Choroid plexus epithelial cell (primary cell): ENCODE measurements around the gene PCGF3.
"Not testable (repeated sequence)": the region's sequence is repeated elsewhere in the genome, so short reads cannot be mapped to it uniquely, and the experiment has no call there.

Experiments used
- DNase-seq: peaks from one replicate; pipeline ENCODE4 v3.0.0-alpha.2; 2010; ENCODE audit warnings: low read depth
- H3K4me3 ChIP-seq: 2 replicates; pipeline ENCODE4 v1.5.1; 2011; ENCODE audit warnings: low read depth, mild to moderate bottlenecking, control low read depth, low read length, moderate library complexity
- TF ChIP-seq, protein P1 (sequence below): conservative IDR thresholded peaks from 2 replicates; pipeline ENCODE4 v1.5.1; 2011; ENCODE audit warnings: low read depth, mild to moderate bottlenecking, control low read depth, inconsistent platforms, low read length, moderate library complexity

Gene PCGF3

DNA sequence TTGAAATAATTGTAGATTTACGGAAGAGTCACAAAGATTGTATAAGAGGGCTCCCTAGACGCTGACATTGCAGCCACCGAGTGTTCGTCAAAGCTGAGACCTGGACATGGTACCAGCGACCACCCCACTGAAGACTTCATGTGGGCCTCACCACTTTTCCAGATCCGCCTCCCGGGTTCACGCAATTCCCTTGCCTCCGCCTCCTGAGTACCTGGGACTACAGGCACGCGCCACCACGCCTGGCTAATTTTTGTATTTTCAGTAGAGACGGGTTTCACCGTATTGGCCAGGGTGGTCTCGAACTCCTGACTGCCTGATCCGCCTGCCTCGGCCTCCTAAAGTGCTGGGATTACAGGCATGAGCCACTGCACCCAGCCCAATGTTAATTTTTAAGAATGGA lies 90.6 kb downstream of the PCGF3 start:
- TF ChIP-seq, protein P1, sequence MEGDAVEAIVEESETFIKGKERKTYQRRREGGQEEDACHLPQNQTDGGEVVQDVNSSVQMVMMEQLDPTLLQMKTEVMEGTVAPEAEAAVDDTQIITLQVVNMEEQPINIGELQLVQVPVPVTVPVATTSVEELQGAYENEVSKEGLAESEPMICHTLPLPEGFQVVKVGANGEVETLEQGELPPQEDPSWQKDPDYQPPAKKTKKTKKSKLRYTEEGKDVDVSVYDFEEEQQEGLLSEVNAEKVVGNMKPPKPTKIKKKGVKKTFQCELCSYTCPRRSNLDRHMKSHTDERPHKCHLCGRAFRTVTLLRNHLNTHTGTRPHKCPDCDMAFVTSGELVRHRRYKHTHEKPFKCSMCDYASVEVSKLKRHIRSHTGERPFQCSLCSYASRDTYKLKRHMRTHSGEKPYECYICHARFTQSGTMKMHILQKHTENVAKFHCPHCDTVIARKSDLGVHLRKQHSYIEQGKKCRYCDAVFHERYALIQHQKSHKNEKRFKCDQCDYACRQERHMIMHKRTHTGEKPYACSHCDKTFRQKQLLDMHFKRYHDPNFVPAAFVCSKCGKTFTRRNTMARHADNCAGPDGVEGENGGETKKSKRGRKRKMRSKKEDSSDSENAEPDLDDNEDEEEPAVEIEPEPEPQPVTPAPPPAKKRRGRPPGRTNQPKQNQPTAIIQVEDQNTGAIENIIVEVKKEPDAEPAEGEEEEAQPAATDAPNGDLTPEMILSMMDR = no peak

DNA sequence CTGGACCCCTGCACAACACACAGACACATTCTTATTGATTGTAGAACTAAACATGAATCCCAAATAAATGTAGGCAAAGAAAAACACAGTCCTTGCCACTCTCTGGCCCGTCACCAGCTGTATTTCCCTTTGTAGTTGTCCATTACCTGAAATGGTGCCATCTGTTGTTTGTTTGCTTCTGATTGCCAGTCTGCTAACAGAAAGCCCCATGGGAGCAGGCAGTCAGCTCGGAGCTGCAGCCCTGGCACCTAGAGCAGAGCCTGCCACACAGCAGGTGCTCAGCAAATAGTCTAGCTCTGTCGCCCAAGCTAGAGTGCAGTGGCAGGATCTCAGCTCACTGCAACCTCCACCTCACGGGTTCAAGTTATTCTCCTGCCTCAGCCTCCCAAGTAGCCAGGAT lies 91.4 kb downstream of the PCGF3 start:
- no peak for DNase-seq
- TF ChIP-seq, protein P1 = no peak
- no peak overlapping the region for H3K4me3 ChIP-seq

More for the DNA sequence above, 90.6 kb downstream of the PCGF3 start:
- H3K4me3 ChIP-seq = no peak overlapping the region
- no peak for DNase-seq

DNA sequence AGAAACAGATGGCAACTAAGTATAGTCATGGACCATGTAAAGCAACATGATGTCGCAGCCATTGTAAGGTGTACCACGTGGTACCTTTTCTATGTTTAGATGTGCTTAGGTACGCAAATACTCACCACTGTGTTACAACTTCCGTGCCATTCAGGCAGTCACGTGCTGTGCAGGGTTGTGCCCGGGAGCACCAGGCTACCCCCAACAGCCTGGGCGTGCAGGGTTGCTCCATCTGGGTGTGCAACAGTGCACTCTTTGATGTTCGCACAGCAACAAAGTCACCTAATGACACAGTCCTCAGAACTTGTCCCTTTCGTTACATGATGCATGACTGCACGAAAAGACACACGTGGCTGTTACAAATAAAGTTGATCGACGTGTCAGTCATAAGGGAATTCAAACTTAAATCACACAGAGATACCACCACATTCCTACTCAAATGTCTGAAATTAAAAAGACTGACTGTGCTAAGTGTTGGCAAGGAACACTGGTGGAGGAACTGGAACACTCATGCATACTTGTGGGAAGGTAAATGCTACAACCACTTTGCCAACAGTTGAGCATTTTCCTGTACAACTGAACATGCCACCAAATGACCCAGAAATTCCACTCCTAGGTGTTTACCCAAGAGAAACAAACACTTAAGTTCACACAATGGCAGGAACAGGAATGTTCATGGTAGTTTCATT lies 95.9 kb downstream of the PCGF3 start:
- no peak overlapping the region for H3K4me3 ChIP-seq
- DNase-seq = no peak
- TF ChIP-seq, protein P1 = no peak

DNA sequence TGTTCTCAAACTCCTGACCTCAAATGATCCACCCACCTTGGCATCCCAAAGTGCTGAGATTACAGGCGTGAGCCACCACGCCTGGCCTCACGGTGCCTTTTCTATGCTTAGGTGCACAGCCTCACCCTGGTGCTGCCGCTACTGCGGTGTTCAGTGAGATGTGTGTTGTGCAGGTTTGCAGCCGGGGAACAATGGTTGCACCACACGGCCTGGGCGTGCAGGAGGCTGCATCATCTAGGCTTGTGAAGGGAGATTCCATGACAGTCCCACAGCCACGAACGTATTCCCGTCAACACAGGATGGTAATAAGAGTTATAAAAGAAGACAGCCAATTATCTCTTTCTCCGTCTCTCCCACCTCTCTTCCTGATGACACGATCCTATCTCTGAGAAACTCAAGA lies 98.3 kb downstream of the PCGF3 start:
- H3K4me3 ChIP-seq = no peak overlapping the region
- TF ChIP-seq, protein P1 = no peak
- no peak for DNase-seq

DNA sequence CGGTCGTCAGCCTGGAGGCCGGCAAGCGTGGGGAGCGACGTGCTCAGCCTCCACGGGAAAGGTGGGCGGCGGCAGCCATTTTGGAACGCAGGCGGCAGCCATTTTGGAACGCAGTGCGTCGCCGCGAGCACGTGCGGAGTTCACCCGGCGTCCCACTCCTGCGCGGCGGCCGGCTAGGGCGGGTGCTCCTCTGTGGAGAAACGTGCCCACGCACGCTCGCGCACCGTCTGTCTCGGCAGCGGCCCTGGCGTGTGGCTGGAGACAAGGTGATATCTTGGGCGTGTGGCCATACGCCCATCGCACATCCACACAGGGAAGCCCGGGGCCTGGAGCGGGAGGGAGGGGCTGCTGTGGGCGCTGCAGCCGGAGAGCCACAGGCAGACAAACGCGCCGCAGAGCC lies 99.2 kb downstream of the PCGF3 start:
- DNase-seq = no peak
- TF ChIP-seq, protein P1 = no peak
- no peak overlapping the region for H3K4me3 ChIP-seq

DNA sequence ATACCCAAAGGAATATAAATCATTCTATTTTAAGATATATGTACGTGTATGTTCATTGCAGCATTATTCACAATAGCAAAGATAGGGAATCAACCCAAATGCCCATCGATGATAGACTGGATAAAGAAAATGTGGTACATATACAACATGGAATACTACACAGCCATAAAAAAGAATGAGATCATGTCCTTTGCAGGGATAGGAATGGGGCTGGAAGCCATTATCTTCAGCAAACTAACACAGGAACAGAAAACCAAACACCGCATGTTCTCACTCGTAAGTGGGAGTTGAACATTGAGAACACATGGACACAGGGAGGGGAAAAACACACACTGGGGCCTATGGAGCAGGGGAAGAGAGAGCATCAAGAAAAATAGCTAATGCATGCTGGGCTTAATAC lies 101.3 kb downstream of the PCGF3 start:
- not testable (repeated sequence) for H3K4me3 ChIP-seq, DNase-seq

DNA sequence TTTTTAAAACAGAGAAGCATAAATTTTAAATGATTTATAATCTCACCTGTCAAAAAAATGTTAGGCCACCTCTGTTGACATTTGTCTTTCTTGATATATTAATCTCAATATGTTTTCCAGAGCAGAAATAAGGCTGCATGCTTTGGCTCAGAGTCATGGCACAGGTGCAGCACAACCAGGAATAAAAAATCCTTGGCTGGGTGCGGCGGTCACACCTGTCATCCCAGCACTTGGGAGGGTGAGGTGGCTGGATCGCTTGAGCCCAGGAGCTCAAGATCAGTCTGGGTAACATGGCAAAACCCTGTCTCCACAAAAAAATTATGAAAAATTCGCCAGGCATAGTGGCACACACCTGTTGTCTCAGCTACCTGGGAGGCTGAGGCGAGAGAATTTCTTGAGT lies 102.2 kb downstream of the PCGF3 start:
- TF ChIP-seq, protein P1 = no peak
- no peak overlapping the region for H3K4me3 ChIP-seq
- no peak for DNase-seq
